Uterus (tissue), 4 donors: ENCODE results near the gene KDM8. TPM values are rescaled to one million over a fixed set of nuclear protein-coding genes. Genes with fewer than 3 reads are reported as not detected.
A peak's percentile ranks its signal among the peaks of the same experiment; 100 is the strongest.

Source experiments
- DNase-seq, 2 donors: peaks; one replicate each; pipeline ENCODE4 v3.0.0-alpha.2; 2019 to 2020
- H3K27ac ChIP-seq, 2 donors: fragments of 200-600 bp; sonication (generic); 1 replicate in 1 of 2; 2 replicates in 1 of 2; pipeline ENCODE4 v1.5.1; 2016 to 2018
- H3K27me3 ChIP-seq, 2 donors: fragments of 200-600 bp; sonication (generic); one replicate each; pipeline ENCODE4 v1.5.1; 2018 to 2019; ENCODE audit warnings: control low read depth in 1 of 2
- H3K36me3 ChIP-seq, 2 donors: fragments of 200-600 bp; sonication (generic); one replicate each; pipeline ENCODE4 v1.5.1; 2019; ENCODE audit warnings: control low read depth in 1 of 2
- H3K4me1 ChIP-seq, 2 donors: fragments of 200-600 bp; sonication (generic); one replicate each; pipeline ENCODE4 v1.5.1; 2018 to 2019; ENCODE audit warnings: control low read depth in 1 of 2
- H3K4me3 ChIP-seq, 2 donors: fragments of 200-600 bp; sonication (generic); 1 replicate in 1 of 2; 2 replicates in 1 of 2; pipeline ENCODE4 v1.5.1; 2018 to 2019; ENCODE audit warnings: mild to moderate bottlenecking in 1 of 2
- H3K9me3 ChIP-seq, 2 donors: fragments of 200-600 bp; sonication (generic); one replicate each; pipeline ENCODE4 v1.5.1; 2019; ENCODE audit warnings: control low read depth in 1 of 2
- CTCF ChIP-seq, 4 experiments: fragments of 200-600 bp in 2 of 4; fragments of 450-650 bp in 2 of 4; sonication (generic) in 2 of 4; IDR thresholded peaks; one replicate each; pipeline ENCODE4 v1.5.1; 2016 to 2019; ENCODE audit warnings: antibody characterized with exemption in 4 of 4, mild to moderate bottlenecking in 2 of 4, moderate library complexity in 1 of 4
- POLR2A ChIP-seq, 2 donors: fragments of 450-650 bp; IDR thresholded peaks; one replicate each; pipeline ENCODE4 v1.6.1; 2016; ENCODE audit warnings: antibody characterized with exemption in 2 of 2, mild to moderate bottlenecking in 1 of 2, moderate library complexity in 1 of 2
- intact Hi-C: fragments of 100-400 bp; cut with DNase I; formaldehyde crosslinking; loops from one replicate; pipeline ENCODE4 v1.15.1; 2023; ENCODE audit warnings: low total_unique reads
- total RNA-seq, 4 donors: library from RNA; depleted of rRNA in 3 of 4; stranded (reverse); fragments of >200 nt in 3 of 4; gene quantifications; one replicate each; pipeline versions ENCODE4 v1.1.0 to v1.2.4, GENCODE V29; 2014 to 2023
- donor health status: DM: yes; HTN: yes; CAD: no.

The KDM8 gene
- total RNA-seq, 4 donors from 2014 or later, result 4.1 to 31.0 (median 11.5) TPM; not detected in 1

GRCh38 chr16:27220120-27220519 is 16.8 kb downstream of the KDM8 start:
- no peak overlapping the region for H3K27ac ChIP-seq
- H3K27me3 ChIP-seq, result no peaks in the 10 kb centered on the region
- DNase-seq, result no peak
- TF ChIP-seq POLR2A (IDR thresholded peaks at IDR 0.05), result no peak
- no peak for TF ChIP-seq CTCF (IDR thresholded peaks at IDR 0.05)
- intact Hi-C loops, result no loop called here
- peaks cover 0 to 7% of the 10 kb centered on the region in 2 donors for H3K4me1 ChIP-seq
- H3K4me3 ChIP-seq, result no peak overlapping the region
- no peaks in the 10 kb centered on the region for H3K9me3 ChIP-seq
- H3K36me3 ChIP-seq, result no peaks in the 10 kb centered on the region

GRCh38 chr16:27220527-27220926 is 17.2 kb downstream of the KDM8 start:
- H3K27me3 ChIP-seq, result no peaks in the 10 kb centered on the region
- H3K27ac ChIP-seq, result no peak overlapping the region
- no peaks in the 10 kb centered on the region for H3K36me3 ChIP-seq
- TF ChIP-seq CTCF (IDR thresholded peaks at IDR 0.05) (no peak), POLR2A (IDR thresholded peaks at IDR 0.05) (no peak)
- no peak for DNase-seq
- no peaks in the 10 kb centered on the region for H3K9me3 ChIP-seq
- H3K4me1 ChIP-seq, result peaks cover 0 to 7% of the 10 kb centered on the region in 2 donors
- H3K4me3 ChIP-seq, result no peak overlapping the region
- intact Hi-C loops, result no loop called here

GRCh38 chr16:27220991-27221390 is 17.7 kb downstream of the KDM8 start:
- no peaks in the 10 kb centered on the region for H3K9me3 ChIP-seq
- peaks cover 0 to 7% of the 10 kb centered on the region in 2 donors for H3K4me1 ChIP-seq
- H3K27ac ChIP-seq, result no peak overlapping the region
- H3K27me3 ChIP-seq, result no peaks in the 10 kb centered on the region
- intact Hi-C loops, result no loop called here
- no peak overlapping the region for H3K4me3 ChIP-seq
- H3K36me3 ChIP-seq, result no peaks in the 10 kb centered on the region
- DNase-seq, result no peak
- TF ChIP-seq CTCF (IDR thresholded peaks at IDR 0.05), result no peak
- no peak for TF ChIP-seq POLR2A (IDR thresholded peaks at IDR 0.05)

GRCh38 chr16:27221576-27222248 is 18.4 kb downstream of the KDM8 start:
- H3K27me3 ChIP-seq, result no peaks in the 10 kb centered on the region
- H3K4me3 ChIP-seq, result no peak overlapping the region
- peaks cover 0 to 7% of the 10 kb centered on the region in 2 donors for H3K4me1 ChIP-seq
- intact Hi-C loops, result no loop called here
- H3K36me3 ChIP-seq, result no peaks in the 10 kb centered on the region
- TF ChIP-seq POLR2A (IDR thresholded peaks at IDR 0.05), result no peak
- no peaks in the 10 kb centered on the region for H3K9me3 ChIP-seq
- peak overlapping the region; percentile 3 to 73 for H3K27ac ChIP-seq
- DNase-seq, result no peak

- no peaks in the 10 kb centered on the region for H3K36me3 ChIP-seq
- intact Hi-C loops, result no loop called here
- H3K27me3 ChIP-seq, result no peaks in the 10 kb centered on the region
- no peaks in the 10 kb centered on the region for H3K9me3 ChIP-seq
- peak overlapping the region; percentile 3 to 73 for H3K27ac ChIP-seq
- peak; percentile 63 to 70 for DNase-seq
- H3K4me1 ChIP-seq, result peaks cover 0 to 7% of the 10 kb centered on the region in 2 donors
- TF ChIP-seq CTCF (IDR thresholded peaks at IDR 0.05), result no peak
- TF ChIP-seq POLR2A (IDR thresholded peaks at IDR 0.05), result no peak
- no peak overlapping the region for H3K4me3 ChIP-seq
Measured at GRCh38 chr16:27222249-27223225, 19.2 kb downstream of the KDM8 start.
